HG02588 (cell line): ENCODE results near the gene ITSN1.
"Not testable (repeated sequence)": the region's sequence is repeated elsewhere in the genome, so short reads cannot be mapped to it uniquely, and the experiment has no call there.

ENCODE experiments used
- ATAC-seq: cut with Tn5 transposase; IDR thresholded peaks from one replicate; pipeline ENCODE4 v1.9.1; 2021; ENCODE audit warnings: mild to moderate bottlenecking, moderate library complexity; ENCODE audit not compliant: unreplicated experiment

ITSN1 gene

DNA sequence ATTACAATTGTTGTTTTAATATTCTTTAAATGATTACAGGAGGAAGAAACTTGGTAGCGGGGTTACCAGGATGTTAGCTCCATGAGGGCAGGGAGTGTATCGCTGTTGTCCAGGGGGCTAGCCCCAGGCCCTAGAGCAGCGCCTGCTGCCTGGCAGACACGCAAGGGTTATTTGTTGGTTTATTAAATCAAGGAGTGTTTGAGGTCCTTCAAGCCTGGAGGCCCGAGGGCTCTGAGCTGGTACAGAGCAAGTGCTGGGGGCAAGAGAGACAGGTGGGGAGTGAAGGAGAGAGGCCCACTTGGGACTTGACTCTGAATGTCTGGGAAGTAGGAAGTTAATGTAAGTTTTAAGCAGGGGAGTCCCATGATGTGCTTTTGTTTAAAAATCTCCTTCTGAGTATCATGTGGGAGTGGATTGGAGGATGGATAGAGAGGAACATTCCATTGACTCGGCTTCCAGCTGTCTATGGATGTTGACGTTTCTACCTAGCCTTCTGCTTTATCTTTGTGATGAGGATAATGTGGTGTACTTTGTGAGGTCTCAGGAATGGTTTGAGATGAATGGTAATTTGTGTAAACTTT lies 8.7 kb downstream of the ITSN1 start:
- no peak for ATAC-seq

DNA sequence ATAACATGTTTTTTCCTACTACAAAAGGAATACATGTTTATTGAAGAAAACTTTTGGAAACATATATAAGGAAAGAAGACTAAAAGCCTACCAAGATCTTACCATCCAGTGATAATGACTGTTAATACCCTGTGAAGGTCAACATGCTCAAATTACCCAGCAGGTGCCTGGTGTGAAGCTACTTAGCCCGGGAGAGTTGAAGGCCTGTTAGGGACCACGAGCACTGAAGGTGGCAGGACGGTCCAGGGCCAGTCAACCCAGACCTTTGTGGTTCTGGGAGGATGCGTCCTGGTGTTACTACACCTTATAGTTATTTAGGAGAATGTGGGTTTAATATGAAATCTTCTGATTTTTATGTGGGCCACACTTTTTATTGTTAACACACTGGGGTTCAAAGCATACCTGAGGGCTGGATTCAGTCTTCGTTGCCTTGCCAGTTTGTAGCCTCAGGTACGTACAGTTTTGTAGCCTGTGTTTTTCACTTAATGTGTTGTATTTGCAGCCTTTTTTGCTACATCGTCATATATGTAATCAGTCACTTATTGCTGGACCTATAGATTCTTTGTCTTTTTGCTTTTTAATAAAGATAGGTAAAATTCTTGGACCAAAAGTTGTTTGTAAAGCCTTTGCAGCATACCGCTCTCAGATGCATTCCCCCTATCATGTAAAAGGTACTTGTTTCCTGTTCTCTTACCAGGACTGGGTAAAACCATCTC lies 9.8 kb downstream of the ITSN1 start:
- ATAC-seq = no peak

GRCh38 chr21:33654412-33654811 lies 12.1 kb downstream of the ITSN1 start:
- ATAC-seq = no peak

GRCh38 chr21:33655588-33656221 lies 13.4 kb downstream of the ITSN1 start:
- ATAC-seq = no peak

DNA sequence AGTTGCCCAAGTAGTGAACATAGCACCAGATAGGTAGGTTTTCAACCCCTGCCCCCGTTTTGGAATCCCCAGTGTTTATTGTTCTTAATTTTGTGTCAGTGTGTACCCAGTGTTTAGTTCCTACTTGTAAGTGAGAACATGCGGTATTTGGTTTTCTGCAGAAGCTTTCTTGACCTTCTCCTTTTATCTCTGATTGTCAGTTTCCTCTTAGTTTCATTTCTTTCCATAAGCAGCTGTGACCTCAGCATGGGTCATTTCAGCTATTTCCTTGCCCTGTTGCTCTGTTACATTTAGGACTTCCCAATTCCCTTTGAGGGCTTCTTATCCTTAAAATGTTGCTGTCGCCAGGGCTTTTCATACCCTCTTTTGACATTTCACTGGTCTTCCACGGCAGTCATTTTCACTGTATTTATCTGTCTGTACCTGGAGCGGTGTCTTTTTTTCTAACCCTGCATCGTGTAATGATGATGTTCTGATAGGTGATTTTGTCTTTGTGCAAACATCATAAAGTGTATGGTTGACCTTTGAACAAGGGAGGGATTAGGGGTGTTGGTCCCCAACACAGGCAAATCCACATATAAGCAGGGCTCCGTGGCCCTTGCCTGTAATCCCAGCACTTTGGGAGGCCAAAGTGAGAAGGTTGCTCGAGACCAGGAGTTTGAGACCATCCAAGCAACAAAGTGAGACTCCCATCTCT lies 15.0 kb downstream of the ITSN1 start:
- no peak for ATAC-seq

- no peak for ATAC-seq
Measured at GRCh38 chr21:33658919-33659567, 16.7 kb downstream of the ITSN1 start.

- ATAC-seq = no peak
Measured at GRCh38 chr21:33659568-33659949, 17.3 kb downstream of the ITSN1 start.

DNA sequence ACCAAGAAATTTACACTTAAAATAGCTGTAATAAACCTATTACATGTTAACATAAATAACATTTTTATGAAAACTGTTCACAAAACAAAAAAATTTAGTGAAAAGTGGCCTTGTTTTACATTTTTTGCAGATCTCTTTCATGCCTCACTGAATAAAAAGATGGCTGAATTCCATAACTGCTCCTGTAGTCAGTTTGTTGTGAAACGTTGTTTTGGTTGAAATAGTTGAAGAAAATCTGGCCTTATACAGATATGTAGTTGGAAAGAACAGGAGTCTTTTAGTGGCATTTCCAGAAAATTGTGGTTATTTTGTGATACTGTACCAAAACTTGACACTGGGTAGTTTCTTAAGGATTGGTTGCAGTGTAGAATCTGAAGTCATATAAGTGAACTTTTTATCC lies 18.1 kb downstream of the ITSN1 start:
- no peak for ATAC-seq

- ATAC-seq = no peak
Measured at GRCh38 chr21:33661146-33661545, 18.8 kb downstream of the ITSN1 start.

DNA sequence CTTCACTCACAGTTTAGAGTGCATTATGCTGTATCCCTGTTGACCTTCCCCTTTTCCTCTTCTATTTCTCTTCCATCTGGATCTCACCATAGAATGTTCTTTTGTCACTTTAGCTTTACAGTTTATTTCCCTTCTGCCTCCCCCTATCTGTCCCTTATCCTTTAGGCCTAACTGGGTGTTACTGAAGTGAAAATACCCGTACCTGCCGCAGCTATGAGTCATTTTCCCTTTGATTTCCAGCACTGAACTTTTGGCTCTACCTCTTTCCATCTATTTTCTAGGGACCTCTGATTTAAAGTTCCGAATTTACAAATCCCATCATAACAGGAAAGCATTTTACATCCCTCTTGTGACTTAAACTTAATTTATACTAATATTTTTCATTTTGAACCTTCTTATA lies 19.7 kb downstream of the ITSN1 start:
- no peak for ATAC-seq

GRCh38 chr21:33663241-33663640 lies 20.9 kb downstream of the ITSN1 start:
- ATAC-seq = no peak

DNA sequence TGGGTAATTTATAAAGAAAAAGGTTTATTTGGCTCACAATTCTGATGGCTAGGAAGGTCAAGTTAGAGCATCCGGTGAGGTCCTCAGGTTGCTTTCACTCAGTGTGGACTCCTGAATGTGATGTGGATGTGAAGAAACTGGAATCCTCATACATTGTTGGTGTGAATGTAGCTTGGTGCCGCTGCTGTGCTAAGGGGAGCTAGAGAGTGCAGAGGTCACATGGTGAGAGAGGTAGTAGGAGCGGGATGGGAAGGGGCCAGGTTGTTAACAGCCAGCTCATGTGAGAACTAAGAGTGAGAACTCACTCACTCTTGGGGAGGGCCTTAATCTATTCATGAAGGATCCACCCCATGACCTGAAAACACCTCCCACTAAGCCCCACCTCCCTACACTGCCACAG lies 21.8 kb downstream of the ITSN1 start:
- ATAC-seq = no peak

DNA sequence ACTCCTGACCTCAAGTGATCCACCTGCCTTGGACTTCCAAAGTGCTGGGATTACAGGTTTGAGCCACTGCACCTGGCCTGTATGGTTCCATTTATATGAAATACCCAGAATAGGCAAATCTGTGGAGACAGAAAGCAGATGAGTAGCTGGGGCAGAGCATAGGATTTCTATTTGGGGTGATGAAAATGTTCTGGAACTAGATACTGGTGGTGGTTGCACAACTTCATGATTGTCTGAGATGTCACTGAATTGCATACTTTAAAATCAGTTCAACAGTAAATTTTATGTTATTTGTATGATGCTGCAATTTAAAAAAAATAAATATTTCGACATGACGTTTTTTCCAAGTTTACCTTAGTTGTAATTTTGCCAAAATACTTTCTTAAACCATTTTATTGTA lies 23.9 kb downstream of the ITSN1 start:
- no peak for ATAC-seq

GRCh38 chr21:33667636-33668035 lies 25.3 kb downstream of the ITSN1 start:
- no peak for ATAC-seq

DNA sequence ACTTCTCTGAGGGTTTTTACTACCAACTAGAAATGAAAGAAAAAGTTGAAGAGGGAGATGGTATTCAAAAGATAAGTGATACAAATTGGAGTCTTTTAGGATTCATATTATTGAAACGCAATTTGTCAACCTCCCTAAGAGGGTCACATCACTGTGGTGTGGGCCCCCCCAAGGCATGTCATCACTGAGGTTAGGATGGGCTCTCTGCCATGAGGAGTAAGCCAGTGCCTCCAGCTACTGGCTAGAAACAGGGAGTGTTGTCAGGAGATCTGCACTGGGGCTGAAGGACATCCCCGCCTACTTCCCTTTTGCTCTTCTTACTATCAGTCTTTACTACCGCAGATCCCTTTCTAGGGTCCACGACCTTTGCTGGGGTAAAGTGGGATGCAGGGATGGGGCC lies 25.9 kb downstream of the ITSN1 start:
- ATAC-seq = no peak

DNA sequence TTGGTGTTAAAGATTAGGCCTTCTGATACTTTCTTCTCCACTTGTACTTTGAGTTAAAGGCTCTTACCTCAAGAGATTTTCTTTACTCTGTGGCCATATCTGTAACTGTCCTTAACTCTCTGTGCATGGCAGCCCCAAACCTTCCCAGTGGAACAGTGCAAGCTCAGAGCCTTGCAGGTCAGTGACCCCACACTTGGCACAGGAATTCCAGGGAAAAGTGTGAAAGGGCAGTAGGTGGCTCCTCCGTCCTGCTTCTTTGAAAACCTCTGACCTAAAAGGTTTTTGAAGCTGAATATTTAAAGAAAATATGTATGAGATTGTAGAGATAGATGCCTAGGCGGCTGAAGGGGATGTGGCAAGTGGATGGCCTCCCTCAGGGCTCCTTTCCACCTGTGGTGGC lies 26.3 kb downstream of the ITSN1 start:
- no peak for ATAC-seq

DNA sequence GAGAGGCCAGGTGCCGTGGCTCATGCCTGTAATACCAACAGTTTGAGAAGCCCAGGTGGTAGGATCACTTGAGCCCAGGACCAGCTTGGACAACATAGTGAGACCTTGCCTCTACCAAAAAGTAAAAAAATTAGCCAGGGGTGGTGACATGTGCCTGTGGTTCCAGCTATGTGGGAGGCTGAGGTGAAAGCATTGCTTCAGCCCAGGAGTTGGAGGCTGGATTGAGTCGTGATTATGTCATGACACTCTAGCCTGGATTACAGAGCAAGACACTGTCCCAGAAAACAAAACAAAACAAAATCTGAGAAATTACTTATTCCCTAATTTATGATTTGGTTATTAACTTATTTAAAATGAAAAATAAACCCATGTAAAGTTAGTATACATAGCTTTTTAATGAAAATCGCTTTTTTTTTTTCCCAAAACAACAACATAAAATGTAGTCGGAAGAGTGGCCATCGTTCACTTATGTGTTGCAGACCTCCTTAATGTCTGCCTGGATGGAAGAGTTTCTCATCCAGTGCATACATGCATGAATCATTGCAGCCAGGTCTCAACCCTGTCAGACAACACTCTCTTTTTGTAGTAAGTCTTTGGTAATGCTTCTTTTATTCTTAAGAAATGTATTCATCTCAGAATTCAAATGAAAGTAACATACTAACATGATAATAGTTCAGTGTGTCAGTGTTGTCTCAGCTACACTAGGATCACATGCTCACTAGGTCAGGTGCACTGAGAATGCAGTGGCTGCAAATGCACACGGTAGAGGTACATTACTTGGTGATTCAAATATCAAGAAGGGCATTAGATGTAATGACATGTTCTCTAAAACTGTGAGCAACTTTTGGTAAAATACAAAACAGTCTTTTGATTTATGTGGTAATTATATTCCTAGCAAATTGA lies 28.0 kb downstream of the ITSN1 start:
- ATAC-seq = no peak

DNA sequence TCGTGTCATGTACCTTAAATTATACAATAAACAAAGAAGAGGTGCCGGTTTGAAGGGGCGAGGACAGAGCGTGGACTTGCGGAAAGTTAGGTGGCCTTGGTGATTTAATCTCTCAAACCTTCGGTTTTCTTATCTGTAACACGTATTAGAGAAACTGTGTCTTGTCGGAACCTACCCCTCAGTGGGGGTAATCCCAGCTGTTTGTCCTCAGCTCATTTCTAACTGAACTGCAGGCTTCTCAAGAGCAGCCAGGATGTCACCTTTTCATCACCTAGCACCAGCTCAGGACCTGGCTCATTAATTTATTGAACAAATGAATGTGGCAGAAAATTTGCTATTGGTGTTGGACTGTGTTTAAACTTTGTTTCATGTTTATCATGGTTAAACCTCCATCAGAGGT lies 31.2 kb downstream of the ITSN1 start:
- ATAC-seq = no peak

DNA sequence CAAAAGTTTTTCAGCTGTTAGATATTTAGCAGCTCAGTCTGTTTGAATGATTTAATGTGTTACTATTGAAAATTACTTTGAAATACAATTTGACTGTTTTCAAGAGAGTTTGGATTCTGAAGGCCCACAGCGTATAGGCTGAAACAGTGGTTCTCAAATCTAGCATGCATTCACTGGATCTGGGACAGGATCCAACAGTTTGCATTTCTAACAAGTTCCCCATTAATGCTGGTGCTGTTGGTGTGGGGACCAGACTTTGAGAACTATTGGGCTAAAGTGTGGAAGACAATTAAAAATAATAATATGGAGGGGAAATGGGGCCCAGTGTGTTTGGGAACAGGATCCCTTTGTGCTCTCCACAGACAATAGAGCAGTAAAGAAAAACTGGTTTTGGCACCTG lies 31.9 kb downstream of the ITSN1 start:
- ATAC-seq = no peak

DNA sequence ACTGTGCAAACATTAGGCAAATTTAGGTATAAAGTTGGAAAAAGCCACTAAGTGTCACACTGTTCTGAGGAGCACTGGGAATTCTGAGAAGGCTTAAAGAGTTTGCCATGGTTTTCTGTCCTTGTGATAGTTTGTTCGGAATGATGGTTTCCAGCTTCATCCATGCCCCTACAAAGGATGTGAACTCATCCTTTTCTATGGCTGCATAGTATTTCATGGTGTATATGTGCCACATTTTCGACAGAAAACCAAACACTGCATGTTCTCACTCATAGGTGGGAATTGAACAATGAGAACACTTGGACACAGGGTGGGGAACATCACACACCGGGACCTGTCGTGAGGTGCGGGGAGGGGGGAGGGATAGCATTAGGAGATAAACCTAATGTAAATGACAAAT lies 34.4 kb downstream of the ITSN1 start:
- not testable (repeated sequence) for ATAC-seq
